Calu3 (cell line): ENCODE data around the gene CACNA2D4. TPM values are rescaled to one million over a fixed set of nuclear protein-coding genes. Genes with fewer than 3 reads are reported as not detected.

Experiments used
- BruUV-seq: library from RNA; stranded (reverse); fragments of 400-500 nt; replicated peaks from 2 replicates; lab custom pipeline; 2021; lab: Mats Ljungman, UMichigan
- CTCF ChIA-PET: fragments of 300-600 bp; sonication (Branson Sonifier 250); formaldehyde crosslinking; loops from one replicate; lab custom pipeline; 2022; ENCODE audit warnings: antibody characterized with exemption; lab: Charles Lee
- DNase-seq: peaks from one replicate; pipeline ENCODE4 v3.0.0; 2022
- H3K27ac Mint-ChIP-seq: one replicate; pipeline ENCODE4 v1.8.0; 2022; ENCODE audit warnings: mixed read lengths; ENCODE audit not compliant: unreplicated experiment
- H3K27me3 Mint-ChIP-seq: one replicate; pipeline ENCODE4 v1.8.0; 2022; ENCODE audit warnings: mixed read lengths; ENCODE audit not compliant: unreplicated experiment
- H3K36me3 Mint-ChIP-seq: one replicate; pipeline ENCODE4 v1.8.0; 2022; ENCODE audit warnings: mild to moderate bottlenecking, moderate library complexity, mixed read lengths; ENCODE audit not compliant: insufficient read depth, unreplicated experiment
- H3K4me1 Mint-ChIP-seq: one replicate; pipeline ENCODE4 v1.8.0; 2022; ENCODE audit warnings: mild to moderate bottlenecking, low read depth, mixed read lengths; ENCODE audit not compliant: unreplicated experiment
- H3K4me3 Mint-ChIP-seq: one replicate; pipeline ENCODE4 v1.8.0; 2022; ENCODE audit warnings: mild to moderate bottlenecking, low read depth, moderate library complexity, mixed read lengths; ENCODE audit not compliant: unreplicated experiment
- H3K9me3 Mint-ChIP-seq: one replicate; pipeline ENCODE4 v1.8.0; 2022; ENCODE audit warnings: low read depth, mixed read lengths; ENCODE audit not compliant: unreplicated experiment
- intact Hi-C: fragments of 100-400 bp; cut with micrococcal nuclease; formaldehyde crosslinking; loops from one replicate; pipeline ENCODE4 v1.10.0; 2022; ENCODE audit not compliant: unreplicated experiment
- total RNA-seq: library from RNA; stranded (reverse); gene quantifications from 2 replicates; pipeline ENCODE4 v1.2.3, GENCODE V29; 2022
- TF ChIP-seq, protein P1 (sequence below): fragments of 200-600 bp; IDR thresholded peaks from one replicate; pipeline ENCODE4 v1.8.0; 2022; ENCODE audit warnings: antibody characterized with exemption; ENCODE audit not compliant: unreplicated experiment

Gene CACNA2D4
- total RNA-seq, 1 experiment from 2014 or later = 0.80 TPM

DNA sequence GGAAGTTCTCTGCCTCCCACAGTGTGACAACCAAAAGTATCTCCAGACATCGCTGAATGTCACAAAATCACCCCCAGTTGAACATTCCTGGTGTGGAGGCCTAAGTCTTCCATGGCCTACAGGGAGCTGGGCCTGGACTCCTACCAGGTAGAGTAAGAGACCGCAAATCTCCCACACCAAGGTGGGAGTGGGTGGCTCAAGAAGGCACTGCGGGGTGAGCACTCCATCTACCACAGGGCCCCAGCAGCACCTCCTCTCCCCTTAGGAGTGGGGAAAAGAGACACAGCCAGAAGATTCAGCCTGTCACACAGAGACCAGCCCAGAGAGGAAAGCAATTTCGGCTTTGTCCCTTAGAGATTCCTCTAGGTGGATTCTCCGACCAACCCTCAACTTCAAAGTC is 72.6 kb downstream of the CACNA2D4 start:
- CTCF ChIA-PET = no interaction called here
- peaks cover 94% of the 10 kb centered on the region for H3K27me3 Mint-ChIP-seq
- no peaks in the 10 kb centered on the region for H3K4me1 Mint-ChIP-seq
- H3K9me3 Mint-ChIP-seq = no peaks in the 10 kb centered on the region
- no TSS peak for BruUV-seq
- no peak overlapping the region for H3K27ac Mint-ChIP-seq
- TF ChIP-seq, protein P1, sequence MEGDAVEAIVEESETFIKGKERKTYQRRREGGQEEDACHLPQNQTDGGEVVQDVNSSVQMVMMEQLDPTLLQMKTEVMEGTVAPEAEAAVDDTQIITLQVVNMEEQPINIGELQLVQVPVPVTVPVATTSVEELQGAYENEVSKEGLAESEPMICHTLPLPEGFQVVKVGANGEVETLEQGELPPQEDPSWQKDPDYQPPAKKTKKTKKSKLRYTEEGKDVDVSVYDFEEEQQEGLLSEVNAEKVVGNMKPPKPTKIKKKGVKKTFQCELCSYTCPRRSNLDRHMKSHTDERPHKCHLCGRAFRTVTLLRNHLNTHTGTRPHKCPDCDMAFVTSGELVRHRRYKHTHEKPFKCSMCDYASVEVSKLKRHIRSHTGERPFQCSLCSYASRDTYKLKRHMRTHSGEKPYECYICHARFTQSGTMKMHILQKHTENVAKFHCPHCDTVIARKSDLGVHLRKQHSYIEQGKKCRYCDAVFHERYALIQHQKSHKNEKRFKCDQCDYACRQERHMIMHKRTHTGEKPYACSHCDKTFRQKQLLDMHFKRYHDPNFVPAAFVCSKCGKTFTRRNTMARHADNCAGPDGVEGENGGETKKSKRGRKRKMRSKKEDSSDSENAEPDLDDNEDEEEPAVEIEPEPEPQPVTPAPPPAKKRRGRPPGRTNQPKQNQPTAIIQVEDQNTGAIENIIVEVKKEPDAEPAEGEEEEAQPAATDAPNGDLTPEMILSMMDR = no peak
- H3K4me3 Mint-ChIP-seq = no peak overlapping the region
- no peaks in the 10 kb centered on the region for H3K36me3 Mint-ChIP-seq
- intact Hi-C loops = no loop called here
- DNase-seq = no peak

DNA sequence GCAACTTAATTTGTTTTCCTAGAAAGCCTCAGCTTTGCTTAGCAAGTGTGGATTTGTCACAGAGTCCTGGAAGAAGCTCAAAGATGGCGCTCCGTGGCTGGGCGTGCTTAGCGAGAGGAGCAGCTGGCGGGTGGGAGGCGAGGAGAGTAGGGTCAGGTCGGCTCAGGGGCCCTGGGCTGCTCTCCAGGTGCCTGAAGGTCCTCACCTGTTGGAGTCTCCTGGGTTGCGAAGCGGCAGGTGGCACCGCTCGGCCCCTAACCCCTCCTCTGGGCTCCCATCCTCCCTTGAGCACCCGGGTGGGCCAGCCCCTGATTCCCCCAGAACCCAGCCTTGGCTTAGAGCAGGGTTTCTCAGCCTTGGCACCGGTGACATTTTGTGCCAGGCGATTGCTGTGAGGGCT is 73.0 kb downstream of the CACNA2D4 start:
- no peak for DNase-seq
- no TSS peak for BruUV-seq
- intact Hi-C loops = no loop called here
- Mint-ChIP-seq H3K9me3 (no peaks in the 10 kb centered on the region), H3K4me1 (no peaks in the 10 kb centered on the region), H3K27me3 (peaks cover 97% of the 10 kb centered on the region), H3K4me3 (no peak overlapping the region), H3K36me3 (no peaks in the 10 kb centered on the region), H3K27ac (no peak overlapping the region)
- TF ChIP-seq, protein P1 = no peak
- CTCF ChIA-PET = no interaction called here

DNA sequence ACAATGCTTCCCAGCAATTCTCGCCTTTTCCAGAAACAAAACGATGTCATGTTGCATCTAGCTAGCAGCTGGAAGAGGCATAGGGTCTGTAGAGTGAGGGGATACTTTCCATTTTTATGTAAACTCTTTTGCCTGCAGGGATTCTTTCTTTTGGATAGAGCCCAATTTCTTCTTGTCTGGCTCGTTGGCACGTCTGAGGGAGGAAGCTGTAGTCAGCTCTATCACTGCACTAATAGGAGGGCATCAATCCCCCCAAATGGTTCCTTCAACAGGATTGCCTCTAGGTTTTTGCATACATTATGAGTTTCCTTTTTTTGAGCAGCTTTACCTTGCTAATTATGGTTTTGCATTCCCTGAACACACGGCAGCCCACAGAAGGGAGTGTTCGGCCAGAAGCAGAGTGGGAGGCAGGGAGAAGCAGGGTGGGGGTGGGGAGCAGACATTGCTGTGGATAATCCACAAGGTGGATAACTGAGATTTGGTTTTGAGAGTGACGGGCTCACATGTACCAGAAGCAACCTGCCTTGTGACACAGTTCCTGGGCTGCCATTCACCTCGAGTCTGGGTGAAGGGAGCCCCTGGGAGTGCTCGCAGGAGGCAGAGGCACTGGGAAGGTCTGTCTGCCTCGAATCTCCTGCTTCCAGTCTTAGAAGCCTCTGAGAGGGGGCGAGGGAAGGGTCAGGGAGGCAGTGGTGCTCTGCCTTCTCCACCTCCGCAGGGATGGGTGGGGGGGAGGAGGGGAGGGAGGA is 73.6 kb downstream of the CACNA2D4 start:
- intact Hi-C loops = no loop called here
- peaks cover 100% of the 10 kb centered on the region for H3K27me3 Mint-ChIP-seq
- no peaks in the 10 kb centered on the region for H3K4me1 Mint-ChIP-seq
- TF ChIP-seq, protein P1 = no peak
- no TSS peak for BruUV-seq
- CTCF ChIA-PET = interaction anchor here (0.7 kb wide), 1 partner anchor 16 kb away, joined by 6 read pairs; no protein-coding TSS in a partner anchor
- no peak for DNase-seq
- no peak overlapping the region for H3K27ac Mint-ChIP-seq
- no peak overlapping the region for H3K4me3 Mint-ChIP-seq
- H3K9me3 Mint-ChIP-seq = no peaks in the 10 kb centered on the region
- no peaks in the 10 kb centered on the region for H3K36me3 Mint-ChIP-seq

DNA sequence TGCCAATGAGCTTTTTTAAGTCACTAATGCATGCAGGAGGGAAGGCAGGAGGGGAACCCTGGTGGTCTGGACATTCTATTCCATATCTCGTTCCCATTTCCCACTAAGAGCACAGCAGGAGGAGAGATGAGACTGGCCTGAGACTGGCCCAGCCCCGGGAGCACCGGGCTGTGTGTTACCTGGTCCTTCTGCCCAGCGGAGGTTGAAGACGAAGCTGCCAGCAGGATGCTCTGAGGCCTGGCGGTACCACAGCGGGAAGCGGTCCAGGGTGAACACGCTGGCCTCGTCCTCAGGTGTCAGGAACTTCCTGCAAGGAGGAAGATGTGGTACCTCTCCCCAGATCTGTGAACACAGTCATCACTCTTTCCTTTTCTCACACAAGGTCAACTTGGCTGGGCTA is 74.2 kb downstream of the CACNA2D4 start:
- no peak overlapping the region for H3K4me3 Mint-ChIP-seq
- no TSS peak for BruUV-seq
- no peaks in the 10 kb centered on the region for H3K36me3 Mint-ChIP-seq
- no peak for DNase-seq
- intact Hi-C loops = no loop called here
- CTCF ChIA-PET = interaction anchor here (0.7 kb wide), 2 partner anchors 16 to 147 kb away, joined by 3 to 6 read pairs; no protein-coding TSS in a partner anchor
- TF ChIP-seq, protein P1 = no peak
- H3K27me3 Mint-ChIP-seq = peaks cover 100% of the 10 kb centered on the region
- no peaks in the 10 kb centered on the region for H3K9me3 Mint-ChIP-seq
- no peak overlapping the region for H3K27ac Mint-ChIP-seq
- no peaks in the 10 kb centered on the region for H3K4me1 Mint-ChIP-seq
